Measurements from ENCODE around the gene SCYGR8. TPM values are rescaled to one million over a fixed set of nuclear protein-coding genes. Genes with fewer than 3 reads are reported as not detected.

Gene SCYGR8
- polyA plus RNA-seq, 3 donors, result not detected

- Mint-ChIP-seq H3K36me3 (no peaks in the 10 kb centered on the region), H3K9me3 (peaks cover 0 to 3% (median 0%) of the 10 kb centered on the region in 7 donors), H3K27ac (peak overlapping the region in 1 of 7 donors; percentile 21), H3K27me3 (ENCODE audit: low read depth in 3 of 3) (peaks cover 3 to 6% (median 4%) of the 10 kb centered on the region in 3 donors), H3K4me1 (peaks cover 4% of the 10 kb centered on the region), H3K4me3 (peak overlapping the region in 1 of 2 donors; percentile 36)
- TF ChIP-seq, protein P1, sequence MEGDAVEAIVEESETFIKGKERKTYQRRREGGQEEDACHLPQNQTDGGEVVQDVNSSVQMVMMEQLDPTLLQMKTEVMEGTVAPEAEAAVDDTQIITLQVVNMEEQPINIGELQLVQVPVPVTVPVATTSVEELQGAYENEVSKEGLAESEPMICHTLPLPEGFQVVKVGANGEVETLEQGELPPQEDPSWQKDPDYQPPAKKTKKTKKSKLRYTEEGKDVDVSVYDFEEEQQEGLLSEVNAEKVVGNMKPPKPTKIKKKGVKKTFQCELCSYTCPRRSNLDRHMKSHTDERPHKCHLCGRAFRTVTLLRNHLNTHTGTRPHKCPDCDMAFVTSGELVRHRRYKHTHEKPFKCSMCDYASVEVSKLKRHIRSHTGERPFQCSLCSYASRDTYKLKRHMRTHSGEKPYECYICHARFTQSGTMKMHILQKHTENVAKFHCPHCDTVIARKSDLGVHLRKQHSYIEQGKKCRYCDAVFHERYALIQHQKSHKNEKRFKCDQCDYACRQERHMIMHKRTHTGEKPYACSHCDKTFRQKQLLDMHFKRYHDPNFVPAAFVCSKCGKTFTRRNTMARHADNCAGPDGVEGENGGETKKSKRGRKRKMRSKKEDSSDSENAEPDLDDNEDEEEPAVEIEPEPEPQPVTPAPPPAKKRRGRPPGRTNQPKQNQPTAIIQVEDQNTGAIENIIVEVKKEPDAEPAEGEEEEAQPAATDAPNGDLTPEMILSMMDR (IDR thresholded peaks at IDR 0.05), result no peak
- no peak overlapping the region for H3K4me3 ChIP-seq (replicated peaks in 1 of 3; ENCODE audit: low read depth in 2 of 3, low read length in 3 of 3)
- no peaks in the 10 kb centered on the region for H3K9me3 ChIP-seq (replicated peaks in 1 of 2; ENCODE audit: control insufficient read depth in 1 of 2, insufficient read depth in 1 of 2, low read length in 2 of 2)
- no peaks in the 10 kb centered on the region for H3K27me3 ChIP-seq (ENCODE audit: control insufficient read depth in 2 of 2, insufficient read depth in 2 of 2, low read length in 2 of 2)
- no peaks in the 10 kb centered on the region for H3K79me2 ChIP-seq (ENCODE audit: insufficient read depth, low read length)
- H3K4me2 ChIP-seq (replicated peaks; ENCODE audit: extremely low read depth, low read length, poor library complexity, severe bottlenecking), result no peak overlapping the region
- no peaks in the 10 kb centered on the region for H3K4me1 ChIP-seq (ENCODE audit: control insufficient read depth in 1 of 2, insufficient read depth in 2 of 2, low read length in 2 of 2)
- intact Hi-C loops (cut with micrococcal nuclease), result loop anchor here in 1 of 2 donors (5.0 to 10.0 kb wide), 2 partner anchors 529 to 641 kb away; no protein-coding TSS in a partner anchor
- no CpG with 5 or more reads among the region's 4 CpGs for WGBS (ENCODE audit: insufficient coverage)
- no peak overlapping the region for H3K27ac ChIP-seq (ENCODE audit: low read depth in 1 of 2, low read length in 2 of 2)
- DNase-seq, result no peak
- no peaks in the 10 kb centered on the region for H4K20me1 ChIP-seq (ENCODE audit: insufficient read depth, low read length)
- H3K36me3 ChIP-seq (replicated peaks in 1 of 2; ENCODE audit: control insufficient read depth in 1 of 2, insufficient read depth in 2 of 2, low read length in 2 of 2), result no peaks in the 10 kb centered on the region
- no peak overlapping the region for H3K9ac ChIP-seq (ENCODE audit: insufficient read depth, low read length, poor library complexity, severe bottlenecking)
- H2AFZ ChIP-seq (ENCODE audit: insufficient read depth, low read depth, low read length, poor library complexity, severe bottlenecking), result no peak overlapping the region
These were observed 20.2 kb downstream of the SCYGR8 start for GRCh38 chr2:227765788-227766372.

DNA sequence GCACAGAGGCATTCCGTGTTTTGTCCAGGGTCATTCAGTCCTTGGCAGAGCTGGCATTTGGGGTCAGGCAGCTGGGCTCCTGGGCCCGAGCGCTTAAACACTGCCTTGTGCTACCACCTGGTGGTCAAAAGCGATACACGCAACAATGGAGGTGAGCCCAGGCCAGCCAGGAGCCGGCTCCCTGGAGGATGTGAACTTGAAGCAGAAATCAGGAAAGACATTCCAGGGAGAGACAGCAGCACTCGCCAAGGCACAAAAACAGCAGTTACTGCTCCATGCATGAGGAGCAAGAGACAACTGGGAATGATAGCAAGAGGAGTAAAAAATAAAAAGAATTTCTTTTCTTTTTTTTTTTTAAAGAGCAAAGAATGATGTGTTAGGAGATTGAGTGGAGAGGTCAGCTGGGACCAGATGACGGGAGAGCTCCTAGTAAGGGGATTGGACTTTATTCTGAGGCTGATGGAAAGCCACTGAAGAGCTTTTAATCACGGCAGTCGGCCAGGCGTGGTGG, 20.7 kb downstream of the SCYGR8 start:
- Histone ChIP-seq H3K4me3 (replicated peaks in 1 of 3; ENCODE audit: low read depth in 2 of 3, low read length in 3 of 3) (no peak overlapping the region), H2AFZ (ENCODE audit: insufficient read depth, low read depth, low read length, poor library complexity, severe bottlenecking) (no peak overlapping the region), H3K79me2 (ENCODE audit: insufficient read depth, low read length) (no peaks in the 10 kb centered on the region), H3K27me3 (ENCODE audit: control insufficient read depth in 2 of 2, insufficient read depth in 2 of 2, low read length in 2 of 2) (no peaks in the 10 kb centered on the region), H3K27ac (ENCODE audit: low read depth in 1 of 2, low read length in 2 of 2) (no peak overlapping the region), H3K9me3 (replicated peaks in 1 of 2; ENCODE audit: control insufficient read depth in 1 of 2, insufficient read depth in 1 of 2, low read length in 2 of 2) (no peaks in the 10 kb centered on the region), H3K4me1 (ENCODE audit: control insufficient read depth in 1 of 2, insufficient read depth in 2 of 2, low read length in 2 of 2) (no peaks in the 10 kb centered on the region), H3K4me2 (replicated peaks; ENCODE audit: extremely low read depth, low read length, poor library complexity, severe bottlenecking) (no peak overlapping the region), H3K9ac (ENCODE audit: insufficient read depth, low read length, poor library complexity, severe bottlenecking) (no peak overlapping the region), H3K36me3 (replicated peaks in 1 of 2; ENCODE audit: control insufficient read depth in 1 of 2, insufficient read depth in 2 of 2, low read length in 2 of 2) (no peaks in the 10 kb centered on the region), H4K20me1 (ENCODE audit: insufficient read depth, low read length) (no peaks in the 10 kb centered on the region)
- peak; percentile 36 to 61 (median 60) for DNase-seq
- Mint-ChIP-seq H3K4me1 (peaks cover 4% of the 10 kb centered on the region), H3K36me3 (no peaks in the 10 kb centered on the region), H3K4me3 (no peak overlapping the region), H3K27ac (no peak overlapping the region), H3K9me3 (peaks cover 0 to 3% (median 0%) of the 10 kb centered on the region in 7 donors), H3K27me3 (ENCODE audit: low read depth in 3 of 3) (peaks cover 3 to 6% (median 4%) of the 10 kb centered on the region in 3 donors)
- TF ChIP-seq, protein P1 (IDR thresholded peaks at IDR 0.05), result peak; percentile 86
- intact Hi-C loops (cut with micrococcal nuclease), result loop anchor here in 1 of 2 donors (5.0 to 10.0 kb wide), 2 partner anchors 529 to 642 kb away; no protein-coding TSS in a partner anchor
- 21% methylated on average over 9 of the region's 11 CpGs for WGBS (ENCODE audit: insufficient coverage)

Measured in CD14-positive monocyte (primary cell).